Tongue (tissue), 3 donors: Measurements from ENCODE around the gene ZNF408. TPM values are rescaled to one million over a fixed set of nuclear protein-coding genes. Genes with fewer than 3 reads are reported as not detected.

Experiments used
- DNase-seq: peaks from one replicate; pipeline ENCODE4 v3.0.0-alpha.2; 2015
- small RNA-seq: library from RNA; depleted of rRNA; stranded (forward); fragments of <200 nt; gene quantifications from one replicate; pipeline ENCODE3, GENCODE V24; 2014; ENCODE audit warnings: low replicate concordance
- total RNA-seq: library from RNA; depleted of rRNA; stranded (reverse); fragments of >200 nt; gene quantifications from one replicate; pipeline ENCODE4 v1.2.3, GENCODE V29; 2014

Gene ZNF408
- total RNA-seq, 1 donor from 2014 or later = 8.2 TPM

- DNase-seq = no peak
These were observed 27.3 kb downstream of the ZNF408 start for GRCh38 chr11:46727952-46728658.

- DNase-seq = no peak
These were observed 27.8 kb downstream of the ZNF408 start for GRCh38 chr11:46728659-46729040.

- DNase-seq = no peak
These were observed 28.5 kb downstream of the ZNF408 start for GRCh38 chr11:46729110-46730027.

GRCh38 chr11:46731545-46731944 is 30.7 kb downstream of the ZNF408 start:
- no peak for DNase-seq

GRCh38 chr11:46733234-46733633 is 32.4 kb downstream of the ZNF408 start:
- DNase-seq = no peak

- no peak for DNase-seq
These were observed 35.3 kb downstream of the ZNF408 start for GRCh38 chr11:46736146-46736545.

GRCh38 chr11:46736615-46737014 is 35.8 kb downstream of the ZNF408 start:
- DNase-seq = no peak

GRCh38 chr11:46737699-46738098 is 36.9 kb downstream of the ZNF408 start:
- no peak for DNase-seq

GRCh38 chr11:46738887-46739286 is 38.1 kb downstream of the ZNF408 start:
- no peak for DNase-seq

GRCh38 chr11:46741600-46742484 is 41.0 kb downstream of the ZNF408 start:
- DNase-seq = no peak

GRCh38 chr11:46743043-46743442 is 42.2 kb downstream of the ZNF408 start:
- no peak for DNase-seq

- no peak for DNase-seq
These were observed 43.0 kb downstream of the ZNF408 start for GRCh38 chr11:46743693-46744339.

GRCh38 chr11:46745328-46745727 is 44.5 kb downstream of the ZNF408 start:
- DNase-seq = no peak

- DNase-seq = no peak
These were observed 45.2 kb downstream of the ZNF408 start for GRCh38 chr11:46745995-46746394.

- no peak for DNase-seq
These were observed 46.3 kb downstream of the ZNF408 start for GRCh38 chr11:46747150-46747549.

Small RNA genes lying within 50 kb of the gene (small RNA-seq; reads per million reads assigned to genes)
- gene MIR5582 = 0.05 reads per million

Other genes starting within 250 kb of the ZNF408 start
- gene AMBRA1, start 107.0 kb upstream of the ZNF408 start, total RNA-seq = 27.8 TPM
- 1.0 TPM for gene HARBI1, start 83.8 kb upstream of the ZNF408 start, total RNA-seq
- gene ATG13, start 83.5 kb upstream of the ZNF408 start, total RNA-seq = 56.8 TPM
- gene ARHGAP1, start 412 bp upstream of the ZNF408 start, total RNA-seq = 23.4 TPM
- gene F2, start 18.2 kb downstream of the ZNF408 start, total RNA-seq = not detected
- gene CKAP5, start 145.2 kb downstream of the ZNF408 start, total RNA-seq = 65.5 TPM
- gene LRP4, start 217.5 kb downstream of the ZNF408 start, total RNA-seq = 57.2 TPM
- 15.2 TPM for gene CSTPP1, start 235.7 kb downstream of the ZNF408 start, total RNA-seq